IMR-90 (cell line): Measurements from ENCODE around the gene THSD7B.

Experiments
- CTCF ChIP-seq: conservative IDR thresholded peaks from 2 replicates; pipeline ENCODE4 v1.5.1; 2012; ENCODE audit warnings: mild to moderate bottlenecking, low read depth, low read length, improper control_type of control experiment
- MXI1 ChIP-seq: IDR thresholded peaks from 2 replicates; pipeline ENCODE4 v1.6.1; 2012; ENCODE audit warnings: low read depth, mild to moderate bottlenecking, low read length, moderate library complexity, borderline replicate concordance
- SMC3 ChIP-seq: fragments of 150-350 bp; IDR thresholded peaks from 2 replicates; pipeline ENCODE4 v1.6.1; 2016; ENCODE audit warnings: low read depth, mild to moderate bottlenecking, antibody characterized with exemption, low read length, moderate library complexity
- USF2 ChIP-seq: fragments of 150-350 bp; IDR thresholded peaks from 2 replicates; pipeline ENCODE4 v1.6.1; 2017; ENCODE audit warnings: mild to moderate bottlenecking, antibody characterized with exemption, low read length, low read depth

- TF ChIP-seq CTCF (no peak), USF2 (no peak), MXI1 (no peak), SMC3 (no peak)
Observed at GRCh38 chr2:137539336-137539735, 774.0 kb downstream of the THSD7B start.
